Peyer's patch (tissue), 4 donors: ENCODE data around the gene SLC25A6.

ENCODE experiments used
- POLR2A ChIP-seq, 2 donors: fragments of 450-650 bp; IDR thresholded peaks; one replicate each; pipeline ENCODE4 v1.5.1; 2017; ENCODE audit warnings: antibody characterized with exemption in 2 of 2, mild to moderate bottlenecking in 2 of 2, moderate library complexity in 2 of 2
- TF ChIP-seq, protein P1 (sequence below), 6 experiments: fragments of 450-650 bp in 4 of 6; fragments of 200-600 bp in 2 of 6; sonication (generic) in 1 of 6; IDR thresholded peaks; one replicate each; pipeline ENCODE4 v1.5.1; 2017 to 2019; ENCODE audit warnings: antibody characterized with exemption in 6 of 6, mild to moderate bottlenecking in 3 of 6, moderate library complexity in 1 of 6

DNA sequence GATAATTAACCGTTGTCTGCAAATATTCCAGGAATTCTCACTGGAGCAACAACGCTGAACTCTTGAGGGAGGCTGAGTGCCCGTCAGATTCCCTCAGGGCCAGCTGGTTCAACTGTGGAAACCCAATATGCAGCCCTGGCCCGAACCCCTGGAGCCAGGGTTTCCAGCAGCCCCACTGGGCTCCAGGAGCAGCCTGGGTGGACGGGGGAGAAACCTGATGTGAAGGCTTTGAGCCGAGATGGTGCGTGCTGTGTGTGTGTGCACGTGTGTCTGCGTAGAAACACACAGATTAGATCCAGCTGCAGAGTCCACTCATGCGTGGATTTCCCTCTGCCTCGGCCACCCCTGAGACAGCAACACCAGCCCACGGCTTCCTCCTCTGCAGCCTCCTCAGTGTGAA, 19.4 kb upstream of the SLC25A6 start:
- TF ChIP-seq, protein P1, sequence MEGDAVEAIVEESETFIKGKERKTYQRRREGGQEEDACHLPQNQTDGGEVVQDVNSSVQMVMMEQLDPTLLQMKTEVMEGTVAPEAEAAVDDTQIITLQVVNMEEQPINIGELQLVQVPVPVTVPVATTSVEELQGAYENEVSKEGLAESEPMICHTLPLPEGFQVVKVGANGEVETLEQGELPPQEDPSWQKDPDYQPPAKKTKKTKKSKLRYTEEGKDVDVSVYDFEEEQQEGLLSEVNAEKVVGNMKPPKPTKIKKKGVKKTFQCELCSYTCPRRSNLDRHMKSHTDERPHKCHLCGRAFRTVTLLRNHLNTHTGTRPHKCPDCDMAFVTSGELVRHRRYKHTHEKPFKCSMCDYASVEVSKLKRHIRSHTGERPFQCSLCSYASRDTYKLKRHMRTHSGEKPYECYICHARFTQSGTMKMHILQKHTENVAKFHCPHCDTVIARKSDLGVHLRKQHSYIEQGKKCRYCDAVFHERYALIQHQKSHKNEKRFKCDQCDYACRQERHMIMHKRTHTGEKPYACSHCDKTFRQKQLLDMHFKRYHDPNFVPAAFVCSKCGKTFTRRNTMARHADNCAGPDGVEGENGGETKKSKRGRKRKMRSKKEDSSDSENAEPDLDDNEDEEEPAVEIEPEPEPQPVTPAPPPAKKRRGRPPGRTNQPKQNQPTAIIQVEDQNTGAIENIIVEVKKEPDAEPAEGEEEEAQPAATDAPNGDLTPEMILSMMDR (IDR thresholded peaks at IDR 0.05) = no peak
- no peak for TF ChIP-seq POLR2A (IDR thresholded peaks at IDR 0.05)
